Prostate gland (tissue), 2 donors: ENCODE measurements around the gene H2AZ1.

ENCODE experiments used
- POLR2A ChIP-seq: fragments of 450-650 bp; IDR thresholded peaks from one replicate; pipeline ENCODE4 v1.6.1; 2016; ENCODE audit warnings: antibody characterized with exemption, mild to moderate bottlenecking
- POLR2AphosphoS5 ChIP-seq: sonication (generic); formaldehyde crosslinking; IDR thresholded peaks from one replicate; pipeline ENCODE4 v1.6.1; 2017; ENCODE audit warnings: antibody characterized with exemption
- TF ChIP-seq, protein P1 (sequence below), 4 experiments: fragments of 200-600 bp in 2 of 4; fragments of 450-650 bp in 2 of 4; sonication (generic) in 2 of 4; IDR thresholded peaks; 1 replicate in 3 of 4; 2 replicates in 1 of 4; pipeline ENCODE4 v1.5.1; 2016 to 2019; ENCODE audit warnings: antibody characterized with exemption in 4 of 4, mild to moderate bottlenecking in 2 of 4, moderate library complexity in 2 of 4

GRCh38 chr4:99917575-99917974, 32.5 kb downstream of the H2AZ1 start:
- TF ChIP-seq, protein P1, sequence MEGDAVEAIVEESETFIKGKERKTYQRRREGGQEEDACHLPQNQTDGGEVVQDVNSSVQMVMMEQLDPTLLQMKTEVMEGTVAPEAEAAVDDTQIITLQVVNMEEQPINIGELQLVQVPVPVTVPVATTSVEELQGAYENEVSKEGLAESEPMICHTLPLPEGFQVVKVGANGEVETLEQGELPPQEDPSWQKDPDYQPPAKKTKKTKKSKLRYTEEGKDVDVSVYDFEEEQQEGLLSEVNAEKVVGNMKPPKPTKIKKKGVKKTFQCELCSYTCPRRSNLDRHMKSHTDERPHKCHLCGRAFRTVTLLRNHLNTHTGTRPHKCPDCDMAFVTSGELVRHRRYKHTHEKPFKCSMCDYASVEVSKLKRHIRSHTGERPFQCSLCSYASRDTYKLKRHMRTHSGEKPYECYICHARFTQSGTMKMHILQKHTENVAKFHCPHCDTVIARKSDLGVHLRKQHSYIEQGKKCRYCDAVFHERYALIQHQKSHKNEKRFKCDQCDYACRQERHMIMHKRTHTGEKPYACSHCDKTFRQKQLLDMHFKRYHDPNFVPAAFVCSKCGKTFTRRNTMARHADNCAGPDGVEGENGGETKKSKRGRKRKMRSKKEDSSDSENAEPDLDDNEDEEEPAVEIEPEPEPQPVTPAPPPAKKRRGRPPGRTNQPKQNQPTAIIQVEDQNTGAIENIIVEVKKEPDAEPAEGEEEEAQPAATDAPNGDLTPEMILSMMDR (IDR thresholded peaks at IDR 0.05) = no peak
- TF ChIP-seq POLR2A (no peak), POLR2AphosphoS5 (no peak)
